IPS-15b (cell line): ENCODE measurements around the gene UGT1A8.

ENCODE experiments used
- H3K27me3 ChIP-seq: one replicate; pipeline ENCODE4 v1.6.1; 2013; ENCODE audit warnings: low read length; ENCODE audit not compliant: control insufficient read depth, insufficient read depth
- H3K36me3 ChIP-seq: one replicate; pipeline ENCODE4 v1.6.1; 2013; ENCODE audit warnings: low read length; ENCODE audit not compliant: control insufficient read depth, insufficient read depth
- H3K4me1 ChIP-seq: one replicate; pipeline ENCODE4 v1.6.1; 2013; ENCODE audit warnings: mild to moderate bottlenecking, low read length; ENCODE audit not compliant: control insufficient read depth, insufficient read depth
- H3K4me3 ChIP-seq: one replicate; pipeline ENCODE4 v1.5.1; 2013; ENCODE audit warnings: low read depth, low read length
- H3K9ac ChIP-seq: one replicate; pipeline ENCODE4 v1.6.1; 2013; ENCODE audit warnings: low read depth, mild to moderate bottlenecking, low read length
- H3K9me3 ChIP-seq: one replicate; pipeline ENCODE4 v1.6.1; 2013; ENCODE audit warnings: mild to moderate bottlenecking, low read length; ENCODE audit not compliant: control insufficient read depth, insufficient read depth

UGT1A8 gene

GRCh38 chr2:233760043-233760442, 142.6 kb downstream of the UGT1A8 start, which contains the start of gene UGT1A1:
UGT1A1 (plus strand) TSS chr2:233760270; CDS start chr2:233760288, 18 bp downstream.
- H3K4me1 ChIP-seq: no peaks in the 10 kb centered on the region
- no peak within 1 kb of the TSS for H3K4me3 ChIP-seq
- no peak within 1 kb of the TSS for H3K9ac ChIP-seq
- no peaks in the 10 kb centered on the region for H3K9me3 ChIP-seq
- no peaks in the 10 kb centered on the region for H3K27me3 ChIP-seq
- no peaks in the 10 kb centered on the region for H3K36me3 ChIP-seq

- Histone ChIP-seq H3K27me3 (no peaks in the 10 kb centered on the region), H3K9me3 (no peaks in the 10 kb centered on the region), H3K4me1 (no peaks in the 10 kb centered on the region), H3K36me3 (no peaks in the 10 kb centered on the region), H3K4me3 (no peak overlapping the region), H3K9ac (no peak overlapping the region)
These were observed 143.8 kb downstream of the UGT1A8 start for GRCh38 chr2:233761040-233761769.

GRCh38 chr2:233764264-233764663, 146.8 kb downstream of the UGT1A8 start:
- Histone ChIP-seq H3K4me1 (no peaks in the 10 kb centered on the region), H3K36me3 (no peaks in the 10 kb centered on the region), H3K9me3 (no peaks in the 10 kb centered on the region), H3K9ac (no peak overlapping the region), H3K4me3 (no peak overlapping the region), H3K27me3 (no peaks in the 10 kb centered on the region)

GRCh38 chr2:233764761-233765160, 147.3 kb downstream of the UGT1A8 start:
- Histone ChIP-seq H3K4me1 (no peaks in the 10 kb centered on the region), H3K4me3 (no peak overlapping the region), H3K9me3 (no peaks in the 10 kb centered on the region), H3K9ac (no peak overlapping the region), H3K27me3 (no peaks in the 10 kb centered on the region), H3K36me3 (no peaks in the 10 kb centered on the region)

- Histone ChIP-seq H3K9ac (no peak overlapping the region), H3K27me3 (no peaks in the 10 kb centered on the region), H3K4me1 (no peaks in the 10 kb centered on the region), H3K36me3 (no peaks in the 10 kb centered on the region), H3K9me3 (no peaks in the 10 kb centered on the region), H3K4me3 (no peak overlapping the region)
These were observed 149.0 kb downstream of the UGT1A8 start for GRCh38 chr2:233766416-233766815.

- H3K36me3 ChIP-seq: no peaks in the 10 kb centered on the region
- no peak overlapping the region for H3K4me3 ChIP-seq
- no peaks in the 10 kb centered on the region for H3K27me3 ChIP-seq
- H3K9ac ChIP-seq: no peak overlapping the region
- no peaks in the 10 kb centered on the region for H3K9me3 ChIP-seq
- no peaks in the 10 kb centered on the region for H3K4me1 ChIP-seq
These were observed 150.6 kb downstream of the UGT1A8 start for GRCh38 chr2:233768076-233768475.

GRCh38 chr2:233769260-233769659, 151.8 kb downstream of the UGT1A8 start:
- no peaks in the 10 kb centered on the region for H3K9me3 ChIP-seq
- H3K27me3 ChIP-seq: no peaks in the 10 kb centered on the region
- H3K9ac ChIP-seq: no peak overlapping the region
- H3K4me3 ChIP-seq: no peak overlapping the region
- H3K4me1 ChIP-seq: no peaks in the 10 kb centered on the region
- no peaks in the 10 kb centered on the region for H3K36me3 ChIP-seq

GRCh38 chr2:233772153-233772552, 154.7 kb downstream of the UGT1A8 start:
- Histone ChIP-seq H3K27me3 (no peaks in the 10 kb centered on the region), H3K9ac (no peak overlapping the region), H3K9me3 (no peaks in the 10 kb centered on the region), H3K4me3 (no peak overlapping the region), H3K4me1 (no peaks in the 10 kb centered on the region), H3K36me3 (no peaks in the 10 kb centered on the region)

GRCh38 chr2:233772583-233772982, 155.2 kb downstream of the UGT1A8 start:
- Histone ChIP-seq H3K4me1 (no peaks in the 10 kb centered on the region), H3K36me3 (no peaks in the 10 kb centered on the region), H3K9ac (no peak overlapping the region), H3K4me3 (no peak overlapping the region), H3K9me3 (no peaks in the 10 kb centered on the region), H3K27me3 (no peaks in the 10 kb centered on the region)

GRCh38 chr2:233773854-233774253, 156.4 kb downstream of the UGT1A8 start:
- H3K9ac ChIP-seq: no peak overlapping the region
- no peak overlapping the region for H3K4me3 ChIP-seq
- no peaks in the 10 kb centered on the region for H3K9me3 ChIP-seq
- H3K27me3 ChIP-seq: no peaks in the 10 kb centered on the region
- no peaks in the 10 kb centered on the region for H3K4me1 ChIP-seq
- no peaks in the 10 kb centered on the region for H3K36me3 ChIP-seq

GRCh38 chr2:233775414-233775813, 158.0 kb downstream of the UGT1A8 start:
- Histone ChIP-seq H3K36me3 (no peaks in the 10 kb centered on the region), H3K4me1 (no peaks in the 10 kb centered on the region), H3K9me3 (no peaks in the 10 kb centered on the region), H3K27me3 (no peaks in the 10 kb centered on the region), H3K4me3 (no peak overlapping the region), H3K9ac (no peak overlapping the region)

GRCh38 chr2:233778030-233778429, 160.6 kb downstream of the UGT1A8 start, which contains the start of gene MROH2A:
MROH2A (plus strand) TSS chr2:233778330; CDS start chr2:233779359, 1,029 bp downstream.
- H3K4me3 ChIP-seq: no peak within 1 kb of the TSS
- H3K36me3 ChIP-seq: no peaks in the 10 kb centered on the region
- no peak within 1 kb of the TSS for H3K9ac ChIP-seq
- no peaks in the 10 kb centered on the region for H3K9me3 ChIP-seq
- H3K27me3 ChIP-seq: no peaks in the 10 kb centered on the region
- H3K4me1 ChIP-seq: no peaks in the 10 kb centered on the region
